Fibroblast of the aortic adventitia (primary cell): ENCODE measurements around the gene B3GNT5. TPM values are rescaled to one million over a fixed set of nuclear protein-coding genes. Genes with fewer than 3 reads are reported as not detected.

Experiments used
- DNase-seq: peaks from one replicate; pipeline ENCODE4 v3.0.0-alpha.2; 2010; ENCODE audit warnings: low read depth
- H3K4me3 ChIP-seq: 2 replicates; pipeline ENCODE4 v1.5.1; 2011; ENCODE audit warnings: low read depth, mild to moderate bottlenecking, control low read depth, low read length, moderate library complexity
- total RNA-seq: library from RNA; depleted of rRNA; stranded (reverse); fragments of >200 nt; gene quantifications from 2 replicates; pipeline ENCODE4 v1.2.3, GENCODE V29; 2012; ENCODE audit warnings: low replicate concordance
- TF ChIP-seq, protein P1 (sequence below): IDR thresholded peaks from 2 replicates; pipeline ENCODE4 v1.5.1; 2011; ENCODE audit warnings: mild to moderate bottlenecking, low read length, control low read depth, inconsistent platforms; ENCODE audit not compliant: insufficient read depth

The B3GNT5 gene
- total RNA-seq, 1 donor, result 4.7 TPM

DNA sequence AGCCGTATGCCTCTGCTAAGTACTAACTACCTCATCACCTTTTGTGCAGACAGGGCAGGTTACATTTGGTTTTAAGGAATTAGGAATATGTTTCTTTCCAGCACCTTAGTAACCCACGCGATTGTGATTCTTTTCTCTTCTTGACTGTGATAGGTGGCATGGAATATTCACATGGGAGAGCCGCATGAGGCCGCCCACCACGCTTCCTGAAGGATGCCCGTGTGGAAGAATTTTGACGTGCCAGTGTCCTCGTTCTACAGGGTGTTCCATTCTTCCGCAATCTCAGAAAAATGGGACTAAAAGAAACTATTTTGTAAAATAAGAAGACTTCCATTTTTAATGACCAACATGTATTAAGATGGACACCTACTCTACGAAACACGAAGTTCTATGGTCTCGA, 16.3 kb downstream of the B3GNT5 start:
- DNase-seq, result no peak
- TF ChIP-seq, protein P1, sequence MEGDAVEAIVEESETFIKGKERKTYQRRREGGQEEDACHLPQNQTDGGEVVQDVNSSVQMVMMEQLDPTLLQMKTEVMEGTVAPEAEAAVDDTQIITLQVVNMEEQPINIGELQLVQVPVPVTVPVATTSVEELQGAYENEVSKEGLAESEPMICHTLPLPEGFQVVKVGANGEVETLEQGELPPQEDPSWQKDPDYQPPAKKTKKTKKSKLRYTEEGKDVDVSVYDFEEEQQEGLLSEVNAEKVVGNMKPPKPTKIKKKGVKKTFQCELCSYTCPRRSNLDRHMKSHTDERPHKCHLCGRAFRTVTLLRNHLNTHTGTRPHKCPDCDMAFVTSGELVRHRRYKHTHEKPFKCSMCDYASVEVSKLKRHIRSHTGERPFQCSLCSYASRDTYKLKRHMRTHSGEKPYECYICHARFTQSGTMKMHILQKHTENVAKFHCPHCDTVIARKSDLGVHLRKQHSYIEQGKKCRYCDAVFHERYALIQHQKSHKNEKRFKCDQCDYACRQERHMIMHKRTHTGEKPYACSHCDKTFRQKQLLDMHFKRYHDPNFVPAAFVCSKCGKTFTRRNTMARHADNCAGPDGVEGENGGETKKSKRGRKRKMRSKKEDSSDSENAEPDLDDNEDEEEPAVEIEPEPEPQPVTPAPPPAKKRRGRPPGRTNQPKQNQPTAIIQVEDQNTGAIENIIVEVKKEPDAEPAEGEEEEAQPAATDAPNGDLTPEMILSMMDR, result no peak
- no peak overlapping the region for H3K4me3 ChIP-seq

DNA sequence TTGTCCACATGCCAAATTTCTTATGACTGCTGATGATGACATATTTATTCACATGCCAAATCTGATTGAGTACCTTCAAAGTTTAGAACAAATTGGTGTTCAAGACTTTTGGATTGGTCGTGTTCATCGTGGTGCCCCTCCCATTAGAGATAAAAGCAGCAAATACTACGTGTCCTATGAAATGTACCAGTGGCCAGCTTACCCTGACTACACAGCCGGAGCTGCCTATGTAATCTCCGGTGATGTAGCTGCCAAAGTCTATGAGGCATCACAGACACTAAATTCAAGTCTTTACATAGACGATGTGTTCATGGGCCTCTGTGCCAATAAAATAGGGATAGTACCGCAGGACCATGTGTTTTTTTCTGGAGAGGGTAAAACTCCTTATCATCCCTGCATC, 17.3 kb downstream of the B3GNT5 start:
- no peak overlapping the region for H3K4me3 ChIP-seq
- TF ChIP-seq, protein P1, result no peak
- DNase-seq, result no peak

DNA sequence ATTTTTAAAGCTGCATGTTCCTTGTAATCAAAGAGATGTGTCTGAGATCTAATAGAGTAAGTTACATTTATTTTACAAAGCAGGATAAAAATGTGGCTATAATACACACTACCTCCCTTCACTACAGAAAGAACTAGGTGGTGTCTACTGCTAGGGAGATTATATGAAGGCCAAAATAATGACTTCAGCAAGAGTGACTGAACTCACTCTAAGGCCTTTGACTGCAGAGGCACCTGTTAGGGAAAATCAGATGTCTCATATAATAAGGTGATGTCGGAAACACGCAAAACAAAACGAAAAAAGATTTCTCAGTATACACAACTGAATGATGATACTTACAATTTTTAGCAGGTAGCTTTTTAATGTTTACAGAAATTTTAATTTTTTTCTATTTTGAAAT, 19.1 kb downstream of the B3GNT5 start:
- DNase-seq, result no peak
- no peak overlapping the region for H3K4me3 ChIP-seq
- TF ChIP-seq, protein P1, result no peak

DNA sequence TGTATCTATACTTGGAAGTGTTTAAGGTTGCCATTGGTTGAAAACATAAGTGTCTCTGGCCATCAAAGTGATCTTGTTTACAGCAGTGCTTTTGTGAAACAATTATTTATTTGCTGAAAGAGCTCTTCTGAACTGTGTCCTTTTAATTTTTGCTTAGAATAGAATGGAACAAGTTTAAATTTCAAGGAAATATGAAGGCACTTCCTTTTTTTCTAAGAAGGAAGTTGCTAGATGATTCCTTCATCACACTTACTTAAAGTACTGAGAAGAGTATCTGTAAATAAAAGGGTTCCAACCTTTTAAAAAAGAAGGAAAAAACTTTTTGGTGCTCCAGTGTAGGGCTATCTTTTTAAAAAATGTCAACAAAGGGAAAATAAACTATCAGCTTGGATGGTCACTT, 19.7 kb downstream of the B3GNT5 start:
- H3K4me3 ChIP-seq, result no peak overlapping the region
- DNase-seq, result no peak
- TF ChIP-seq, protein P1, result no peak

DNA sequence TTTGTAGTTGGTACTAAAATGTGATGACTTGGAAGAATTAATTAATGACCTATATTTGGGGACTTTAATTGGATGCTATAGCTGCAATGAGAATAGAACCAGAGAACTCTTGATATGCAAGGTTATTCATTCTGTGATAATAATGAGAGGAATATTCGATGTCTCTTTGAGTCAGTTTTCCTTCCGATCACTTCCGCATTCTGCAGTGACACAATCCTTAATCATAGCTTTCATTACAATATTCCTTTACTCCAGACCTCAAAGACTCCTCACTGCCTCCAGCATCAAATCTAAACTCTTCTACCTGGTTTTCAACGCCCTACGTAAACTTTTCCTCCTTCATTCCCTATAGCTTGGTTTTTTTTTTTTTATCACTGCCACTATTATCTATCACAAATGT, 21.6 kb downstream of the B3GNT5 start:
- no peak for DNase-seq
- no peak overlapping the region for H3K4me3 ChIP-seq
- TF ChIP-seq, protein P1, result no peak

DNA sequence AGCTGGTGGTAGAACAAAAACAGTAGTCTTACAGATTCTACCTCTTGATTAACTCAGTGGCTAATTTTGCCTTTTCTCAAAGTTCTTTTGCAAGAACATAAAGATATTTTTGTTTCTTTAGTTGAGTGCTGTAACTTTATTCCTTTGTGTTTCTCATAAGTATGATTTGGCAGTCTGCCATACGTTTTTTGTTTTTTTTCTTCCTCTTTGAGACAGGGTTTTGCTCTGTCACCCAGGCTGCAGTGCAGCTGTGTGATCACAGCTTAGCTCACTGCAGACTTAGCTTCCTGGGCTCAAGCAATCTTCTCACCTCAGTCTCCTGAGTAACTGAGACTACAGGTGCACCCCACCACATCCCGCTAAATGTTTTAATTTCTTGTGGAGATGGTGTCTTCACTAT, 22.4 kb downstream of the B3GNT5 start:
- DNase-seq, result peak; percentile 88
- TF ChIP-seq, protein P1, result no peak
- H3K4me3 ChIP-seq, result no peak overlapping the region

DNA sequence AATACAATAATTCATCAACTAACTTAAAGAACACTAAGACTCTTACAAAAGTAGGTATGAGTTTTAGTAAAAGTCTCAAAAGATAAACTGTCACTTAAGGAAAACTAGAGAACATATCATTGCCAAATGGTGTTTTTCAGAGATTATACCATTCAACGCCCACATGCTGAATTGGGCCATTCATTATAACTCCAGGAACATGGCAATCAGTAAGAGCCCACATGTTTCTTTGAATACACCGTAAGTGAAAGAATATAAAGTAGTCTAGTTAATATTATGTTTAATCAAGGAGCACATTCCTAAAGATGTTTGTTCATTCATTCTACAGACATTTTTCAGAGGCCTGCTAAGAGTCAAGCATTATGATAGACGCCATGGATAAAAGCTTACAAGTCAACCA, 22.9 kb downstream of the B3GNT5 start:
- TF ChIP-seq, protein P1, result no peak
- no peak overlapping the region for H3K4me3 ChIP-seq
- no peak for DNase-seq
